Sigmoid colon (tissue), 4 donors: ENCODE measurements around the gene SESN3.

Experiments used
- CTCF ChIP-seq, 4 experiments: fragments of 450-650 bp in 3 of 4; fragments of 200-600 bp in 1 of 4; IDR thresholded peaks; one replicate each; pipeline ENCODE4 v1.5.1; 2016 to 2019; ENCODE audit warnings: antibody characterized with exemption in 4 of 4, mild to moderate bottlenecking in 3 of 4, moderate library complexity in 2 of 4
- EP300 ChIP-seq, 4 donors: sonication (generic); formaldehyde crosslinking; IDR thresholded peaks; one replicate each; pipeline ENCODE4 v1.6.1; 2017; ENCODE audit warnings: antibody characterized with exemption in 4 of 4

- TF ChIP-seq CTCF (IDR thresholded peaks at IDR 0.05) (no peak), EP300 (IDR thresholded peaks at IDR 0.05) (no peak)
Observed at GRCh38 chr11:95269036-95269819, 38.2 kb upstream of the SESN3 start.
